A673 (cell line): Measurements from ENCODE around the gene PDSS1. TPM values are rescaled to one million over a fixed set of nuclear protein-coding genes. Genes with fewer than 3 reads are reported as not detected.
"Not testable (repeated sequence)": the region's sequence is repeated elsewhere in the genome, so short reads cannot be mapped to it uniquely, and the experiment has no call there.

Experiments used
- Bru-seq: library from RNA; stranded (reverse); fragments of 400-500 nt; gene quantifications from one replicate; lab custom pipeline; 2021; lab: Mats Ljungman, UMichigan
- BruChase-seq, 2 experiments: library from RNA; stranded (reverse); fragments of 400-500 nt; gene quantifications; one replicate each; lab custom pipeline; 2021; lab: Mats Ljungman, UMichigan
- BruUV-seq: library from RNA; stranded (reverse); fragments of 400-500 nt; replicated peaks from 2 replicates; lab custom pipeline; 2021; lab: Mats Ljungman, UMichigan
- CTCF ChIA-PET: fragments of 300-600 bp; sonication (Branson Sonifier 250); formaldehyde crosslinking; loops from one replicate; lab custom pipeline; 2022; ENCODE audit warnings: antibody characterized with exemption; lab: Charles Lee
- POLR2A ChIA-PET: fragments of 300-600 bp; sonication (Branson Sonifier 250); formaldehyde crosslinking; loops from one replicate; lab custom pipeline; 2022; ENCODE audit warnings: antibody characterized with exemption; ENCODE audit not compliant: low non-redundant PET; lab: Charles Lee
- DNase-seq: peaks from one replicate; pipeline ENCODE4 v3.0.0-alpha.2; 2015; ENCODE audit warnings: low spot score
- H3K27ac ChIP-seq: fragments of 200-600 bp; sonication (generic); 2 replicates; pipeline ENCODE4 v1.5.1; 2016; ENCODE audit warnings: mixed run types, low read depth, mild to moderate bottlenecking, mixed read lengths, antibody characterized with exemption, low read length; ENCODE audit not compliant: poor library complexity, severe bottlenecking
- H3K27me3 ChIP-seq: fragments of 200-600 bp; sonication (generic); replicated peaks from 2 replicates; pipeline ENCODE4 v1.6.1; 2017; ENCODE audit warnings: mixed run types, low read depth, mild to moderate bottlenecking, mixed read lengths, antibody characterized with exemption, low read length; ENCODE audit not compliant: insufficient read depth, poor library complexity
- H3K36me3 ChIP-seq: fragments of 200-600 bp; sonication (generic); 2 replicates; pipeline ENCODE4 v1.6.1; 2016; ENCODE audit warnings: mixed run types, mild to moderate bottlenecking, mixed read lengths, antibody characterized with exemption, low read length; ENCODE audit not compliant: insufficient read depth, poor library complexity, severe bottlenecking
- H3K4me1 ChIP-seq: fragments of 200-600 bp; sonication (generic); 2 replicates; pipeline ENCODE4 v1.6.1; 2017; ENCODE audit warnings: mixed run types, mild to moderate bottlenecking, mixed read lengths, antibody characterized with exemption, low read length; ENCODE audit not compliant: insufficient read depth, poor library complexity, severe bottlenecking
- H3K4me3 ChIP-seq: fragments of 200-600 bp; sonication (generic); 2 replicates; pipeline ENCODE4 v1.5.1; 2016; ENCODE audit warnings: low read depth, mixed run types, mild to moderate bottlenecking, mixed read lengths, low read length; ENCODE audit not compliant: poor library complexity, severe bottlenecking
- H3K9me3 ChIP-seq: fragments of 200-600 bp; sonication (generic); 2 replicates; pipeline ENCODE4 v1.6.1; 2016; ENCODE audit warnings: mixed run types, low read depth, mild to moderate bottlenecking, mixed read lengths, antibody characterized with exemption, low read length; ENCODE audit not compliant: poor library complexity, severe bottlenecking
- CTCF ChIP-seq: fragments of 300-800, 200-600 bp; sonication (generic); conservative IDR thresholded peaks from 2 replicates; pipeline ENCODE4 v1.5.1; 2017; ENCODE audit warnings: low read depth, mild to moderate bottlenecking, antibody characterized with exemption, low read length, moderate library complexity, mixed read lengths
- EZH2 ChIP-seq: fragments of 200-600 bp; sonication (generic); IDR thresholded peaks from 2 replicates; pipeline ENCODE4 v1.6.1; 2017; ENCODE audit warnings: borderline replicate concordance, low read depth, mild to moderate bottlenecking, mixed read lengths, antibody characterized with exemption, low read length; ENCODE audit not compliant: poor library complexity, severe bottlenecking
- intact Hi-C: fragments of 100-400 bp; cut with micrococcal nuclease; formaldehyde crosslinking; loops from one replicate; pipeline ENCODE4 v1.10.0; 2022; ENCODE audit not compliant: unreplicated experiment
- long read RNA-seq: library from polyadenylated mRNA; stranded (forward); transcript quantifications from one replicate; pipeline ENCODE4 v2.0.0, GENCODE V29; 2022
- total RNA-seq: library from RNA; stranded (reverse); gene quantifications from 2 replicates; pipeline ENCODE4 v1.2.3, GENCODE V29; 2021

The PDSS1 gene
- total RNA-seq (46.8 and 55.4 TPM in 2 replicates), Bru-seq, nascent RNA (percentile 95 among the genes with signal in this experiment), BruChase-seq, experiment 1, labeled RNA remaining after a 2-hour chase (percentile 90 among the genes with signal in this experiment), BruChase-seq, experiment 2, labeled RNA remaining after a 6-hour chase (percentile 88 among the genes with signal in this experiment)
- long read RNA-seq, transcript PDSS1-201 (12 exons, 1,626 nt) = major isoform, 41 of 64 reads
- long read RNA-seq, partial matches to known transcripts = 8 of 64 reads
- long read RNA-seq, other reads (novel, unspliced or antisense) = 15 of 64 reads

- intact Hi-C loops = no loop called here
- peaks cover 18% of the 10 kb centered on the region for H3K4me1 ChIP-seq
- peak; percentile 79 for DNase-seq
- H3K27me3 ChIP-seq = no peaks in the 10 kb centered on the region
- TF ChIP-seq CTCF (no peak), EZH2 (no peak)
- no peaks in the 10 kb centered on the region for H3K9me3 ChIP-seq
- no TSS peak for BruUV-seq
- peaks cover 5% of the 10 kb centered on the region for H3K36me3 ChIP-seq
- POLR2A ChIA-PET = no interaction called here
- H3K27ac ChIP-seq = peak within 1 kb of the TSS; percentile 97
- CTCF ChIA-PET = no interaction called here
- H3K4me3 ChIP-seq = peak within 1 kb of the TSS; percentile 93
Observed at GRCh38 chr10:26697163-26697921, at the start of gene PDSS1. TSS of gene PDSS1 (plus strand) at chr10:26697701. CDS start at chr10:26697712, 11 bp downstream.

- peaks cover 36% of the 10 kb centered on the region for H3K36me3 ChIP-seq
- H3K27me3 ChIP-seq, CTCF ChIA-PET, H3K27ac ChIP-seq, H3K9me3 ChIP-seq, H3K4me3 ChIP-seq, intact Hi-C loops, BruUV-seq, H3K4me1 ChIP-seq, DNase-seq: not testable (repeated sequence)
- POLR2A ChIA-PET = interaction anchor here (0.6 kb wide), 1 partner anchor 8 kb away, joined by 3 read pairs; no protein-coding TSS in a partner anchor
Observed at GRCh38 chr10:26648245-26648636, 49.3 kb upstream of the PDSS1 start.

GRCh38 chr10:26650406-26650805 is 47.1 kb upstream of the PDSS1 start:
- ChIA-PET POLR2A (no interaction called here), CTCF (no interaction called here)
- no peak overlapping the region for H3K4me3 ChIP-seq
- no peak overlapping the region for H3K27ac ChIP-seq
- DNase-seq = no peak
- H3K36me3 ChIP-seq = peaks cover 30% of the 10 kb centered on the region
- intact Hi-C loops = no loop called here
- TF ChIP-seq EZH2 (no peak), CTCF (no peak)
- no peaks in the 10 kb centered on the region for H3K27me3 ChIP-seq
- H3K4me1 ChIP-seq = no peaks in the 10 kb centered on the region
- BruUV-seq = no TSS peak
- no peaks in the 10 kb centered on the region for H3K9me3 ChIP-seq

- CTCF ChIA-PET, H3K4me3 ChIP-seq, DNase-seq, H3K27ac ChIP-seq, BruUV-seq, H3K9me3 ChIP-seq, POLR2A ChIA-PET, H3K27me3 ChIP-seq, H3K4me1 ChIP-seq, intact Hi-C loops: not testable (repeated sequence)
- H3K36me3 ChIP-seq = peaks cover 26% of the 10 kb centered on the region
Observed at GRCh38 chr10:26651476-26651875, 46.0 kb upstream of the PDSS1 start.
